GM23338 (cell line): Measurements from ENCODE around the gene RNF40. TPM values are rescaled to one million over a fixed set of nuclear protein-coding genes. Genes with fewer than 3 reads are reported as not detected.

ENCODE experiments used
- CREB1 ChIP-seq: fragments of 250-450 bp; sonication (Bioruptor Pico); IDR thresholded peaks from 2 replicates; pipeline ENCODE4 v1.5.0; 2020; ENCODE audit warnings: low read depth, mild to moderate bottlenecking, moderate library complexity
- EZH2 ChIP-seq: fragments of 200-600 bp; sonication (generic); IDR thresholded peaks from one replicate; pipeline ENCODE4 v1.8.0; 2017; ENCODE audit warnings: antibody characterized with exemption, mild to moderate bottlenecking, low read depth; ENCODE audit not compliant: unreplicated experiment
- JUNB ChIP-seq: IDR thresholded peaks from one replicate; pipeline ENCODE4 v1.6.1; 2016; ENCODE audit warnings: antibody characterized with exemption; ENCODE audit not compliant: unreplicated experiment
- REST ChIP-seq: IDR thresholded peaks from one replicate; pipeline ENCODE4 v1.6.1; 2018; ENCODE audit warnings: antibody characterized with exemption; ENCODE audit not compliant: unreplicated experiment
- STAT1 ChIP-seq: IDR thresholded peaks from one replicate; pipeline ENCODE4 v1.6.1; 2016; ENCODE audit warnings: antibody characterized with exemption; ENCODE audit not compliant: unreplicated experiment
- polyA plus RNA-seq: library from polyadenylated mRNA; unstranded; fragments of >200 nt; fragmentation: Nextera tagmentation; extraction: Ambion mirVana; gene quantifications from 2 replicates; pipeline ENCODE4 v1.2.1, GENCODE V29; 2016
- total RNA-seq: library from RNA; depleted of rRNA; stranded (reverse); fragments of >200 nt; shearing (Covaris generic); gene quantifications from 2 replicates; pipeline ENCODE4 v1.2.3, GENCODE V29; 2014
- TF ChIP-seq, protein P1 (sequence below): fragments of 250-450 bp; sonication (Bioruptor Pico); IDR thresholded peaks from 2 replicates; pipeline ENCODE4 v1.5.0; 2020; ENCODE audit warnings: mild to moderate bottlenecking, moderate library complexity
- TF ChIP-seq, protein P2 (sequence below): IDR thresholded peaks from 2 replicates; pipeline ENCODE4 v1.6.1; 2016; ENCODE audit warnings: antibody characterized with exemption

Gene RNF40
- total and polyA plus RNA-seq, 2 experiments from 2014 or later: 36.0 to 78.5 TPM

GRCh38 chr16:30785126-30786106 lies 23.3 kb downstream of the RNF40 start (continued):
- TF ChIP-seq, protein P1, sequence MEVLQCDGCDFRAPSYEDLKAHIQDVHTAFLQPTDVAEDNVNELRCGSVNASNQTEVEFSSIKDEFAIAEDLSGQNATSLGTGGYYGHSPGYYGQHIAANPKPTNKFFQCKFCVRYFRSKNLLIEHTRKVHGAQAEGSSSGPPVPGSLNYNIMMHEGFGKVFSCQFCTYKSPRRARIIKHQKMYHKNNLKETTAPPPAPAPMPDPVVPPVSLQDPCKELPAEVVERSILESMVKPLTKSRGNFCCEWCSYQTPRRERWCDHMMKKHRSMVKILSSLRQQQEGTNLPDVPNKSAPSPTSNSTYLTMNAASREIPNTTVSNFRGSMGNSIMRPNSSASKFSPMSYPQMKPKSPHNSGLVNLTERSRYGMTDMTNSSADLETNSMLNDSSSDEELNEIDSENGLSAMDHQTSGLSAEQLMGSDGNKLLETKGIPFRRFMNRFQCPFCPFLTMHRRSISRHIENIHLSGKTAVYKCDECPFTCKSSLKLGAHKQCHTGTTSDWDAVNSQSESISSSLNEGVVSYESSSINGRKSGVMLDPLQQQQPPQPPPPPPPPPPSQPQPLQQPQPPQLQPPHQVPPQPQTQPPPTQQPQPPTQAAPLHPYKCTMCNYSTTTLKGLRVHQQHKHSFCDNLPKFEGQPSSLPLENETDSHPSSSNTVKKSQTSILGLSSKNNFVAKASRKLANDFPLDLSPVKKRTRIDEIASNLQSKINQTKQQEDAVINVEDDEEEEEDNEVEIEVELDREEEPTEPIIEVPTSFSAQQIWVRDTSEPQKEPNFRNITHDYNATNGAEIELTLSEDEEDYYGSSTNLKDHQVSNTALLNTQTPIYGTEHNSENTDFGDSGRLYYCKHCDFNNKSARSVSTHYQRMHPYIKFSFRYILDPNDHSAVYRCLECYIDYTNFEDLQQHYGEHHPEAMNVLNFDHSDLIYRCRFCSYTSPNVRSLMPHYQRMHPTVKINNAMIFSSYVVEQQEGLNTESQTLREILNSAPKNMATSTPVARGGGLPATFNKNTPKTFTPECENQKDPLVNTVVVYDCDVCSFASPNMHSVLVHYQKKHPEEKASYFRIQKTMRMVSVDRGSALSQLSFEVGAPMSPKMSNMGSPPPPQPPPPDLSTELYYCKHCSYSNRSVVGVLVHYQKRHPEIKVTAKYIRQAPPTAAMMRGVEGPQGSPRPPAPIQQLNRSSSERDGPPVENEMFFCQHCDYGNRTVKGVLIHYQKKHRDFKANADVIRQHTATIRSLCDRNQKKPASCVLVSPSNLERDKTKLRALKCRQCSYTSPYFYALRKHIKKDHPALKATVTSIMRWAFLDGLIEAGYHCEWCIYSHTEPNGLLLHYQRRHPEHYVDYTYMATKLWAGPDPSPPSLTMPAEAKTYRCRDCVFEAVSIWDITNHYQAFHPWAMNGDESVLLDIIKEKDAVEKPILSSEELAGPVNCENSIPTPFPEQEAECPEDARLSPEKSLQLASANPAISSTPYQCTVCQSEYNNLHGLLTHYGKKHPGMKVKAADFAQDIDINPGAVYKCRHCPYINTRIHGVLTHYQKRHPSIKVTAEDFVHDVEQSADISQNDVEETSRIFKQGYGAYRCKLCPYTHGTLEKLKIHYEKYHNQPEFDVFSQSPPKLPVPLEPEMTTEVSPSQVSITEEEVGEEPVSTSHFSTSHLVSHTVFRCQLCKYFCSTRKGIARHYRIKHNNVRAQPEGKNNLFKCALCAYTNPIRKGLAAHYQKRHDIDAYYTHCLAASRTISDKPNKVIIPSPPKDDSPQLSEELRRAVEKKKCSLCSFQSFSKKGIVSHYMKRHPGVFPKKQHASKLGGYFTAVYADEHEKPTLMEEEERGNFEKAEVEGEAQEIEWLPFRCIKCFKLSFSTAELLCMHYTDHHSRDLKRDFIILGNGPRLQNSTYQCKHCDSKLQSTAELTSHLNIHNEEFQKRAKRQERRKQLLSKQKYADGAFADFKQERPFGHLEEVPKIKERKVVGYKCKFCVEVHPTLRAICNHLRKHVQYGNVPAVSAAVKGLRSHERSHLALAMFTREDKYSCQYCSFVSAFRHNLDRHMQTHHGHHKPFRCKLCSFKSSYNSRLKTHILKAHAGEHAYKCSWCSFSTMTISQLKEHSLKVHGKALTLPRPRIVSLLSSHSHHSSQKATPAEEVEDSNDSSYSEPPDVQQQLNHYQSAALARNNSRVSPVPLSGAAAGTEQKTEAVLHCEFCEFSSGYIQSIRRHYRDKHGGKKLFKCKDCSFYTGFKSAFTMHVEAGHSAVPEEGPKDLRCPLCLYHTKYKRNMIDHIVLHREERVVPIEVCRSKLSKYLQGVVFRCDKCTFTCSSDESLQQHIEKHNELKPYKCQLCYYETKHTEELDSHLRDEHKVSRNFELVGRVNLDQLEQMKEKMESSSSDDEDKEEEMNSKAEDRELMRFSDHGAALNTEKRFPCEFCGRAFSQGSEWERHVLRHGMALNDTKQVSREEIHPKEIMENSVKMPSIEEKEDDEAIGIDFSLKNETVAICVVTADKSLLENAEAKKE: no peak
- TF ChIP-seq, protein P2, sequence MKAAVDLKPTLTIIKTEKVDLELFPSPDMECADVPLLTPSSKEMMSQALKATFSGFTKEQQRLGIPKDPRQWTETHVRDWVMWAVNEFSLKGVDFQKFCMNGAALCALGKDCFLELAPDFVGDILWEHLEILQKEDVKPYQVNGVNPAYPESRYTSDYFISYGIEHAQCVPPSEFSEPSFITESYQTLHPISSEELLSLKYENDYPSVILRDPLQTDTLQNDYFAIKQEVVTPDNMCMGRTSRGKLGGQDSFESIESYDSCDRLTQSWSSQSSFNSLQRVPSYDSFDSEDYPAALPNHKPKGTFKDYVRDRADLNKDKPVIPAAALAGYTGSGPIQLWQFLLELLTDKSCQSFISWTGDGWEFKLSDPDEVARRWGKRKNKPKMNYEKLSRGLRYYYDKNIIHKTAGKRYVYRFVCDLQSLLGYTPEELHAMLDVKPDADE: no peak
- no peak for TF ChIP-seq STAT1
- no peak for TF ChIP-seq CREB1
- no peak for TF ChIP-seq EZH2
- TF ChIP-seq REST: no peak
- no peak for TF ChIP-seq JUNB
